Midbrain (tissue), 1 donor: Measurements from ENCODE around the gene ARHGAP25.

Source experiments
- DNase-seq: peaks from one replicate; lab custom pipeline; 2025; lab: John Stamatoyannopoulos, UW

Gene ARHGAP25, protein sequence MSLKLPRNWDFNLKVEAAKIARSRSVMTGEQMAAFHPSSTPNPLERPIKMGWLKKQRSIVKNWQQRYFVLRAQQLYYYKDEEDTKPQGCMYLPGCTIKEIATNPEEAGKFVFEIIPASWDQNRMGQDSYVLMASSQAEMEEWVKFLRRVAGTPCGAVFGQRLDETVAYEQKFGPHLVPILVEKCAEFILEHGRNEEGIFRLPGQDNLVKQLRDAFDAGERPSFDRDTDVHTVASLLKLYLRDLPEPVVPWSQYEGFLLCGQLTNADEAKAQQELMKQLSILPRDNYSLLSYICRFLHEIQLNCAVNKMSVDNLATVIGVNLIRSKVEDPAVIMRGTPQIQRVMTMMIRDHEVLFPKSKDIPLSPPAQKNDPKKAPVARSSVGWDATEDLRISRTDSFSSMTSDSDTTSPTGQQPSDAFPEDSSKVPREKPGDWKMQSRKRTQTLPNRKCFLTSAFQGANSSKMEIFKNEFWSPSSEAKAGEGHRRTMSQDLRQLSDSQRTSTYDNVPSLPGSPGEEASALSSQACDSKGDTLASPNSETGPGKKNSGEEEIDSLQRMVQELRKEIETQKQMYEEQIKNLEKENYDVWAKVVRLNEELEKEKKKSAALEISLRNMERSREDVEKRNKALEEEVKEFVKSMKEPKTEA

DNA sequence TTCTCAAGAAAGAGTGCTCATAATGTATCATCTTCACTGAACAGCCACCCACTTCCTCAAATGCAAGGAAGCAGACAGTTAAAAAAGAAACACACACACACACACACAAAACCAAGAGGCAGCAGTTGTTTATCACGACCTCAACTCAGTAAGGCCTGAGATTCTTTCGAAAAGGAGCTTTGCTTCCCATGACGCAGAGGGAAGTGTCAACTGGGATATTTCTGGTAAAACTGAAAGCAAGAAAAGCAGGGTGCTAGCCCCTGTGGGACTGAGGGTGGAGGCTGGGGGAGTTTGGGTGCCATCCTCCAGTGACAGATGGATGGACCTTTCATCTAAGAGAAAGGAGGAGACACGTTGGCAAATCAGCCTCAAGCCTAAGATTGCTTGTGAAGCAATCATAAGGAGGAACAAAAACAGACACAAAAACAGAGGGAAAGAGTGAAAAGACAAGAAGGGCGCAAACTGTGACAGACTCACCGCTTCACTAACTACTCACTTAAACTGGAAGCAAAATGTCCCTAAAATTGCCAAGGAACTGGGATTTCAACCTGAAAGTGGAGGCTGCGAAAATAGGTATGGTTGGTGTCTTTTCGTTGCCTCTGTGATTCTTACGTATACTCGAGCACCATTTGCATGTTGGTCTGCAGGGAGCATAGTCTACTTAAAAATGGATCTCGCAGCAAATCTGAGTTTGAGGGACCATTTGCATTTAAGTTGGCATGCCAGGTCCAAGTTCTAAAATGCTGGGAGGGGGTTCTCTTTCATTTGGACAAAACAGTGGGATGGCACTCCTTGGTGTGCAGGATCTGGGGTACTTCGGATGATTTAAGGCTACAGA lies at the start of gene ARHGAP25:
ARHGAP25 (plus strand) TSS at position 124 of the 838 bp plus-strand sequence; CDS start at position 513, 389 bp downstream.
- peak; percentile 31 for DNase-seq

DNA sequence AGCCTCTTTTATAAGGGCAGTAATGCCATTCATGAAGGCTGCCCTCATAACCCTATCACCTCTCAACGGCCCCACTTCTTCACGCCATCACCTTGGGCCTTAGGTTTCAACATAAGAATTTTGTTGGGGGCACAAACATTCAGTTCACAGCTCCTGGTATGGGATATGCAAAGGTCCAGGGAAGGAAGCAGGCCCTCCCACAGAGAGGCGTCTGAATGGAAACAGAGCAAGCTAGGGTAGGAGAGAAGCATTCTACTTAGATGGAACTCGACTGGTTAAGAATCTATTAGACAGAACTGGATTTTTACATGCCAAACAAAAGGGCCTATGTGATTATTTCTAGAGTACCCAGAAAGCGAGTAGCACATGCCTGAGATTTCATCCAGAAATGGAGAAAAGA lies 48.4 kb upstream of the ARHGAP25 start:
- DNase-seq: no peak

DNA sequence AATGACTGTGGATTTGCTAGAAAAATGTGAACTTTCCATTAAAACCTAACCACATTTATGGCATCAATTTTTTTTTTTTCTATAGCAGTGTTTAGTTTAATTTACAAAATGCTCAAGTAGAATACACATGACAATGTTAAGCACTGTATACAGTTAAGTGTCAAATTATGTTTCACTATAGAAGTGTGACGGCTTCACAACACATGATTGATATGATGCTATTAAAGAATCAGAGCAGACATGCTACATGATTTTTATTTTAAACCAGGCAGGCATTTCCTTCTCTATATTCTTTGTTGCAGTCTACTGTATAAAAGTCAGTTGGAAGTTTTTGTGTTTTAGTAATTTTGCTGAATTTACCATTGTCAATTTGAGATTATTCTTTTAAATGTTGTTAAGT lies 47.6 kb upstream of the ARHGAP25 start:
- DNase-seq: no peak

GRCh38 chr2:68689553-68690537 lies 44.8 kb upstream of the ARHGAP25 start:
- DNase-seq: peak; percentile 4

GRCh38 chr2:68690851-68691250 lies 43.8 kb upstream of the ARHGAP25 start:
- no peak for DNase-seq

- DNase-seq: no peak
Measured at GRCh38 chr2:68692511-68692910, 42.1 kb upstream of the ARHGAP25 start.

DNA sequence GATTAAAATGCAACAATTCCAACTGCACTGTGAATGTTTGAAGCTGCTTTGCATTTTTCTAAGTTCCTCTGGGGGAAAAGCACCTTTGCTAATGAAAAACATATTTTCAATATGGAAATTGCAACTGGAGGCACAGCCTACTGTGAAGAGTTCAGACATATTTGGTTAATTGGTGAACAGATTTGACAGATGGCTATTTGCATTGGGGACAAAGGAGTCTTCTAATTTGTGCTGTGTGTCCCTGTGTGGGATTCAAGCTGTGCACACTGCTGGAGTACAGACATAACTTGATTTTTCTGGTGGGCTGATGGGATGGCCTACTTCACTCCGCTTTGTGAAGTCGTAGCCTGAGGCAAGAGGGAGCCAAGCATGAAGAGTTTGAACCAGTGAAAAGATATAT lies 40.7 kb upstream of the ARHGAP25 start:
- no peak for DNase-seq

- no peak for DNase-seq
Measured at GRCh38 chr2:68695971-68696370, 38.6 kb upstream of the ARHGAP25 start.

DNA sequence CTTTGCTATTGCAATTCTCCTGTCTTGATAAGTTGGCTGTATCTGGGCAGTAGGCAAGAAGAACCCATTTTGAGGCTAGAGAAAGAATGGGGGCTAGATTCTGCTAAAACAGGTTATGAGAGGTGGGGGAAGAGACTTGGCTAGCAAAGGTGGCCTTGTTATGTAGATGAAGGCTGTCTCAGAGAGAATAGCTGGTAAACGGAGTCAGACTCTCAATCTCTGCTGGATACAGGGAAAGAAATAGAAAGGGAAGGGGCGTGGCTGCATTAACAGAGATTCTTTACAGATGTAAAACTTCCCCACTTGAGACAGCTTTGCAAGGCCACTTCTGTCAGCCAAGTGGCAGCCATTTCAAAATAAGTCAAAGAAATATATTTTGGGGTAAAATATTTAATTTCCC lies 38.1 kb upstream of the ARHGAP25 start:
- DNase-seq: no peak

GRCh38 chr2:68698567-68699377 lies 35.8 kb upstream of the ARHGAP25 start:
- DNase-seq: no peak

DNA sequence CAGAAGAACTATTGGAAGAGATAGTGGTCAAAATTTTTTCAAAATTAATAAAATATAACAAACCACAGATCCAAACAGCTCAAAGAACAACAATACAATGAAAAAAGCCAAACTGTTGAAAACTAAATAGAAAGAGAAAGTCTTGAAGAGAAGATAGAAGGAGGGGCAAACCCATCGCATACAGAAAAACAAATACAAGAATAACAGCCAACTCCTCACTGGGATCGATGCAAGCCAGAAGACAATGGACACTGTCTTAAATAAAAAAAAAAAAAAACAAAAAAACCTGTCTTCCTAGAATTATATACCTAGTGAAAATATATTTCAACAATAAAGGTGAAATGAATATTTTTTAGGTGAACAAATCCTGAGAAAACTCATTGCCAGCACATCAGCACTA lies 34.1 kb upstream of the ARHGAP25 start:
- DNase-seq: no peak

- DNase-seq: no peak
Measured at GRCh38 chr2:68706637-68707036, 28.0 kb upstream of the ARHGAP25 start.

GRCh38 chr2:68708629-68709028 lies 26.0 kb upstream of the ARHGAP25 start:
- DNase-seq: no peak

DNA sequence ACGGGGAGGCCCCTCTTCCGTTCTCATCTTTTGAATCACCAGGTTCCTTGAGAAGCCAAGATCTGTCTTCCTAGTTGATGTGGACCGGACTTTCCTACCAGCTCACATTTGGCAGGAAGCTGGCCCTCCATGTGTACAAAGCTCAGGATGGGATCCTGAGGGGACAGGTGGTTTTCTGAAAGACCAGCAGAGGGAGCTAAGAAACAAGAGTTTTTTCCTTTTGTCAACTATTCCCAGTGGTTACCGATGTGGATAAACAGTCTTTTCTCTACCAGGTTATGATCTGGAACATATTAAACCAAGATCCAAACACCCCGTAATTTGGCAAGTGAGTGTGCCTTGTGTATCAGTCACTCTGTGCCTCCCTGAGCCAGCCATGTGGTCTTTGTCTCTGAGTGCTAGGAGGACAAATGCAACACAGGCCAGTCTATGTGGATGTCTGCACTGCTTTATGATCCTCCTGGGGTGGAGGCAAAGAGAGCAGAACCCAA lies 25.1 kb upstream of the ARHGAP25 start:
- peak; percentile 55 for DNase-seq

- no peak for DNase-seq
Measured at GRCh38 chr2:68710336-68710735, 24.3 kb upstream of the ARHGAP25 start.

- DNase-seq: no peak
Measured at GRCh38 chr2:68710756-68711155, 23.9 kb upstream of the ARHGAP25 start.

DNA sequence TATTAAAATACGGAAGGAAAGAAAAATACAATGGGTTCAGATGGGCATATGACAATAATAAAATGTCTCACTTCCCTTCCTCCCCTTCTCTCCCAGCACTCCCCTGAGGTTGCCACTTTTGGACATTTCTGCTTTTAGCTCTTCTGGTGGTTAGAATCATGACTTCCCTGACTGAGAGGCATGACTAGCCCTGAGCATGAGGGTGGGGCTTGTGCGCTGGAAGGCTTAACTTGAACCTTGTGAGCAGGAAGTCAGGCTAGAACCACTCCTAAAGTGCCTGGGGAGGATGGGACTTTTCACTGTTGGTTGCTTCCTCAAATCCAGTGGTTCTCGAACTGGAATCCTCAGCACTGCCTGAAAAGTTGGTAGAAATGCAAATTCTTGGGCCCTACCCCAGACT lies 19.7 kb upstream of the ARHGAP25 start:
- DNase-seq: peak; percentile 40

DNA sequence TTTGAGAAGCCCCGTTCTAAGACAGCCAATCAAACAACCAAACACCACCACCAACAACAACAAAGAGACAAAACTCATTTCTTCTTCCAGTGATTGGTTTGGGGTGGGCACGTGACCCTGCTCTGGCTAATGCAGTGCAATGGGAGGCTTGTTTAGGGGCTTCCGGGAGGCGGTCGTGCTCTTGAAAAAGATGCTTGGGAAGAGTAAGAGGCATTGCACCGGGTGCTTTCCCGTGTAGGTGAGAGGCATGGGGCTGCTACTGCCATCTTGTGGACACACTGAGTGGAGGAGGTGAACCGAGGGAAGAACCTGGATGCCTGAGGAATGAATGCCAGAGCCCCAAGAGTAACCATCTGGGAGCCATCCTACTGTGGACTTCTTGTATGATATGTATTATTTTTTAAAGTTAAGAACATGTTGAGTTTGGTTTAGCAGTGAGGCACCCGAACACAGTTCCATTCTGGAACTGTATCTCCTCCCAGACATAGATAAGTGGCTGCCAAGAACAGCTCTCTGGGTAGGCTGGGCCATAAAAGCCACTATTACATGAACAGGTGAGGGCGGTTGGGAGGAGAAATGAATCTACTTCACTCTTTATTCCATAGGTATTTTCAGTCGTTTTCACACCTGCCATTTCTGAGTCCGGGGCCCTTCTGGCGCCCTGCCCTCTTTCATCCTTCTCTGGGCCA lies 19.1 kb upstream of the ARHGAP25 start:
- no peak for DNase-seq

DNA sequence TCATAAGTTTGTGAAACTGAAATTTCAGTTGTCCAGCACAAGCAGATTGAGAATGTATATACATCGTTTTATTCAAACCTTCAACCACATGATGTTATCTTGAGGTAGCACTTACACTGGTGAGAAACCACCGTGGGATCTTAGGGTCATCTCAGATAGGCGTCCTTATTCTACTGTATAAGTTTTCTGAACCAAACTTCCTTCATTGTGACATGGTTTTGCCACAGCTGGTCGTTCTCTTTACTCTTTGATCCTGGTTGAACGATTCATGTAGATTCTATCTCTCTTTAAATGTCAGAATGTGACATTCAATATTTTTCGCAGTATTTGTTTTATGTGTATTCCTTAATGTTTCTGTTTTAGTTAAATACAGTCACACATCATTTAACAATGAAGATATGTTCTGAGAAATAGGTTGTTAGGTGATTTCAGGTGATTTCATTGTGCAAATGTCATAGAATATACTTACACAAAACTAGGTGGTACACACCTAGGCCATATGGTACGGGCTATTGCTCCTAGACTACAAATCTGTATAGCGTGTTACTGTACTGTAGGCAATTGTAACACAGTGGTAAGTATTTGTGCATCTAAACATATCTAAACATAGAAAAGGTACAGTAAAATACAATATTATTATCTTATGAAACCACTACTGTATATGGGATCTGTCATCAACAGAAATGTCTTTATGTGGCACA lies 17.9 kb upstream of the ARHGAP25 start:
- DNase-seq: no peak
